HepG2 (cell line): ENCODE results near the gene GPT2. TPM values are rescaled to one million over a fixed set of nuclear protein-coding genes. Genes with fewer than 3 reads are reported as not detected.
A peak's percentile ranks its signal among the peaks of the same experiment; 100 is the strongest.

Source experiments
- BRCA1 ChIP-seq: sonication (generic); formaldehyde crosslinking; IDR thresholded peaks from 2 replicates; pipeline ENCODE4 v1.4.0; 2020; ENCODE audit warnings: missing genetic modification reagents
- GLMP ChIP-seq: sonication (generic); formaldehyde crosslinking; IDR thresholded peaks from 2 replicates; pipeline ENCODE4 v1.9.0; 2021; ENCODE audit warnings: missing genetic modification reagents, mild to moderate bottlenecking, borderline replicate concordance
- HDAC6 ChIP-seq: fragments of 200-600 bp; sonication (generic); IDR thresholded peaks from 2 replicates; pipeline ENCODE4 v1.7.0; 2017; ENCODE audit warnings: mild to moderate bottlenecking, antibody characterized with exemption, low read length, low read depth
- MED1 ChIP-seq: sonication (generic); formaldehyde crosslinking; IDR thresholded peaks from 2 replicates; pipeline ENCODE4 v1.4.0; 2020; ENCODE audit warnings: missing genetic modification reagents
- MYC ChIP-seq: sonication (generic); formaldehyde crosslinking; IDR thresholded peaks from 2 replicates; pipeline ENCODE4 v1.9.0; 2021; ENCODE audit warnings: missing genetic modification reagents, borderline replicate concordance
- NAIF1 ChIP-seq: sonication (generic); formaldehyde crosslinking; IDR thresholded peaks from 2 replicates; pipeline ENCODE4 v1.5.0; 2020; ENCODE audit warnings: mild to moderate bottlenecking, missing genetic modification reagents, borderline replicate concordance
- SATB2 ChIP-seq: sonication (generic); formaldehyde crosslinking; IDR thresholded peaks from 2 replicates; pipeline ENCODE4 v1.5.0; 2020; ENCODE audit warnings: missing genetic modification reagents
- TAF15 ChIP-seq: fragments of 200-400 bp; formaldehyde crosslinking; IDR thresholded peaks from one replicate; pipeline ENCODE4 v1.6.1; 2018; ENCODE audit warnings: mild to moderate bottlenecking, low read depth, low read length; ENCODE audit not compliant: poor library complexity, severe bottlenecking
- ZNF124 ChIP-seq: sonication (generic); formaldehyde crosslinking; IDR thresholded peaks from 2 replicates; pipeline ENCODE4 v1.4.0; 2020; ENCODE audit warnings: missing genetic modification reagents
- ZNF232 ChIP-seq: sonication (generic); formaldehyde crosslinking; IDR thresholded peaks from 2 replicates; pipeline ENCODE4 v1.4.0; 2020; ENCODE audit warnings: missing genetic modification reagents, borderline replicate concordance
- ZNF335 ChIP-seq: sonication (generic); formaldehyde crosslinking; IDR thresholded peaks from 2 replicates; pipeline ENCODE4 v1.4.0; 2020; ENCODE audit warnings: missing genetic modification reagents
- ZNF343 ChIP-seq: sonication (generic); formaldehyde crosslinking; IDR thresholded peaks from 2 replicates; pipeline ENCODE4 v1.4.0; 2020; ENCODE audit warnings: mild to moderate bottlenecking, missing genetic modification reagents
- ZNF549 ChIP-seq: sonication (generic); formaldehyde crosslinking; IDR thresholded peaks from 2 replicates; pipeline ENCODE4 v1.5.0; 2020; ENCODE audit warnings: missing genetic modification reagents
- ZNF574 ChIP-seq: sonication (generic); formaldehyde crosslinking; IDR thresholded peaks from 2 replicates; pipeline ENCODE4 v1.4.0; 2020; ENCODE audit warnings: missing genetic modification reagents
- ZNF616 ChIP-seq: sonication (generic); formaldehyde crosslinking; IDR thresholded peaks from 2 replicates; pipeline ENCODE4 v1.5.0; 2020; ENCODE audit warnings: low read depth, mild to moderate bottlenecking, missing genetic modification reagents
- ZNF629 ChIP-seq: sonication (generic); formaldehyde crosslinking; conservative IDR thresholded peaks from 2 replicates; pipeline ENCODE4 v1.5.0; 2020; ENCODE audit warnings: missing genetic modification reagents
- ZNF777 ChIP-seq: sonication (generic); formaldehyde crosslinking; IDR thresholded peaks from 2 replicates; pipeline ENCODE4 v1.4.0; 2020; ENCODE audit warnings: missing genetic modification reagents
- polyA plus RNA-seq, 8 experiments: library from polyadenylated mRNA; depleted of rRNA in 3 of 8; stranded (reverse) in 7 of 8; unstranded in 1 of 8; fragments of >200 nt; fragmentation: Illumina TruSeq in 4 of 8; extraction: Trizol in 4 of 8; gene quantifications; 2 replicates each; pipeline versions ENCODE4 v1.2.1 to v1.2.3, GENCODE V29; 2011 to 2016; ENCODE audit warnings: low read depth in 4 of 8, missing spikeins in 1 of 8, mixed read lengths in 1 of 8; ENCODE audit not compliant: insufficient read depth in 1 of 8
- total RNA-seq, 5 experiments: library from RNA; depleted of rRNA; stranded (reverse); fragments of >200 nt; fragmentation: Illumina TruSeq; extraction: Trizol; gene quantifications; 2 replicates each; pipeline ENCODE4 v1.2.3, GENCODE V29; 2016; ENCODE audit warnings: low read depth in 1 of 5
- TF ChIP-seq, protein P1 (sequence below): sonication (generic); formaldehyde crosslinking; IDR thresholded peaks from 2 replicates; pipeline ENCODE4 v1.4.0; 2020; ENCODE audit warnings: missing genetic modification reagents
- TF ChIP-seq, protein P2 (sequence below): sonication (generic); formaldehyde crosslinking; IDR thresholded peaks from 2 replicates; pipeline ENCODE4 v1.5.1; 2020; ENCODE audit warnings: missing genetic modification reagents, mild to moderate bottlenecking, borderline replicate concordance
- TF ChIP-seq, protein P3 (sequence below): IDR thresholded peaks from 2 replicates; pipeline ENCODE4 v1.6.1; 2016; ENCODE audit warnings: low read depth, borderline replicate concordance

The GPT2 gene
- total and polyA plus RNA-seq, 2 of the 13 experiments (the other 11 are each of a cell fraction or from before 2014, with no cell fraction given), result 138 to 267 TPM

DNA sequence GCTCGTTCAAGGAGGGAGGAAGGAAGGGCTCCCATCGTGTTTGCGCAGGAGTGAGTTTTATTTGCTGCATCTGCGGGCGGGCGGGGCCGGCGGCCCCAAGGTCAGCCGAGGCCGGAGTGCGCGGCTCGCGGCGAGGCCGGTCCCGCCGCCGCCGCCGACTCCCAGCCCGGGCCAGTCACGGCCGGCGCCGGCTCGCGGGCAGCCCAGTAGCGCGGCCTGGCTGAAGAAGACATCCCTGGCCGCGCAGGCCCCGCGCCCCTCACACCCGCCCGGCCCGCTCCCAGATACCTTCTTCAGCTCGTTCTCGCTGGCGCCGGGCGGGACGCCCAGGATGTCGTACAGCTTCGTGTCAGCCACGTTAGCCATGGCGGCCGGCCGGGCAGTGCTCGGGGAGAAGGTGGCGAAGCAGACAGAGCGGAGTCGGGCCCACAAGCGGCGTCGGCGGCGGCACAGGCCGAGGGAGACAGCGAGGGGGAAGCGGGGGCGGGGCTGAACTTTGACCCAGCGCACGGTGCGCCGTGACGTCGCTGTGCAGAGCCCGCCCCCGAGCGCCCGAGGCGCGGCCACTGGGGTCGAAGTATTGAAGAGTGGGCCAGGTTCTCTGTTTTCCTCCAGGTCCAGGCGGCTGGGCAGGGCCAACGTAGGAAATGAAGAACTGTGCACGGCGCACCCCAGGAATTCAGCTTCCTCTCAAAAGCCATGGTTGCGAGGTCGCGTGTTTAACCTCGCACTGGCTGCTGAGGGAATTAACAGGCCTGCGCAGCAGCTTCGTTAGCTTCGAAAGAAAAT lies 89.2 kb downstream of the GPT2 start, which contains the start of gene DNAJA2 (continued):
- TF ChIP-seq, protein P1, sequence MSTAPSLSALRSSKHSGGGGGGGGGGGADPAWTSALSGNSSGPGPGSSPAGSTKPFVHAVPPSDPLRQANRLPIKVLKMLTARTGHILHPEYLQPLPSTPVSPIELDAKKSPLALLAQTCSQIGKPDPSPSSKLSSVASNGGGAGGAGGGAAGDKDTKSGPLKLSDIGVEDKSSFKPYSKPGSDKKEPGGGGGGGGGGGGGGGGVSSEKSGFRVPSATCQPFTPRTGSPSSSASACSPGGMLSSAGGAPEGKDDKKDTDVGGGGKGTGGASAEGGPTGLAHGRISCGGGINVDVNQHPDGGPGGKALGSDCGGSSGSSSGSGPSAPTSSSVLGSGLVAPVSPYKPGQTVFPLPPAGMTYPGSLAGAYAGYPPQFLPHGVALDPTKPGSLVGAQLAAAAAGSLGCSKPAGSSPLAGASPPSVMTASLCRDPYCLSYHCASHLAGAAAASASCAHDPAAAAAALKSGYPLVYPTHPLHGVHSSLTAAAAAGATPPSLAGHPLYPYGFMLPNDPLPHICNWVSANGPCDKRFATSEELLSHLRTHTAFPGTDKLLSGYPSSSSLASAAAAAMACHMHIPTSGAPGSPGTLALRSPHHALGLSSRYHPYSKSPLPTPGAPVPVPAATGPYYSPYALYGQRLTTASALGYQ, result 0 out of 2 replicates have a peak, but pooled peaks have one; percentile 69
- TF ChIP-seq GLMP (CRISPR knock-in tag) (peak; percentile 83; the same call in 1 of the 2 replicates), ZNF232 (peak; percentile 98), ZNF343 (CRISPR knock-in tag) (no peak), ZNF629 (CRISPR knock-in tag) (peak; percentile 51; the same call in 1 of the 2 replicates), MYC (CRISPR knock-in tag) (peak; percentile 89), HDAC6 (no peak), BRCA1 (CRISPR knock-in tag) (peak; percentile 94; the same call in 1 of the 2 replicates), ZNF616 (CRISPR knock-in tag) (peak; percentile 71; the same call in 1 of the 2 replicates), ZNF549 (CRISPR knock-in tag) (peak; percentile 87; the same call in 1 of the 2 replicates), ZNF124 (CRISPR knock-in tag) (peak; percentile 83), NAIF1 (CRISPR knock-in tag) (no peak; the same call in 1 of the 2 replicates), SATB2 (peak; percentile 96), ZNF777 (CRISPR knock-in tag) (peak; percentile 70), ZNF574 (peak; percentile 88), MED1 (CRISPR knock-in tag) (peak; percentile 84), ZNF335 (CRISPR knock-in tag) (peak; percentile 53; the same call in 1 of the 2 replicates), TAF15 (peak; percentile 58)
- TF ChIP-seq, protein P2, sequence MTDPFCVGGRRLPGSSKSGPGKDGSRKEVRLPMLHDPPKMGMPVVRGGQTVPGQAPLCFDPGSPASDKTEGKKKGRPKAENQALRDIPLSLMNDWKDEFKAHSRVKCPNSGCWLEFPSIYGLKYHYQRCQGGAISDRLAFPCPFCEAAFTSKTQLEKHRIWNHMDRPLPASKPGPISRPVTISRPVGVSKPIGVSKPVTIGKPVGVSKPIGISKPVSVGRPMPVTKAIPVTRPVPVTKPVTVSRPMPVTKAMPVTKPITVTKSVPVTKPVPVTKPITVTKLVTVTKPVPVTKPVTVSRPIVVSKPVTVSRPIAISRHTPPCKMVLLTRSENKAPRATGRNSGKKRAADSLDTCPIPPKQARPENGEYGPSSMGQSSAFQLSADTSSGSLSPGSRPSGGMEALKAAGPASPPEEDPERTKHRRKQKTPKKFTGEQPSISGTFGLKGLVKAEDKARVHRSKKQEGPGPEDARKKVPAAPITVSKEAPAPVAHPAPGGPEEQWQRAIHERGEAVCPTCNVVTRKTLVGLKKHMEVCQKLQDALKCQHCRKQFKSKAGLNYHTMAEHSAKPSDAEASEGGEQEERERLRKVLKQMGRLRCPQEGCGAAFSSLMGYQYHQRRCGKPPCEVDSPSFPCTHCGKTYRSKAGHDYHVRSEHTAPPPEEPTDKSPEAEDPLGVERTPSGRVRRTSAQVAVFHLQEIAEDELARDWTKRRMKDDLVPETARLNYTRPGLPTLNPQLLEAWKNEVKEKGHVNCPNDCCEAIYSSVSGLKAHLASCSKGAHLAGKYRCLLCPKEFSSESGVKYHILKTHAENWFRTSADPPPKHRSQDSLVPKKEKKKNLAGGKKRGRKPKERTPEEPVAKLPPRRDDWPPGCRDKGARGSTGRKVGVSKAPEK (CRISPR knock-in tag), result no peak; the same call in 1 of the 2 replicates
- TF ChIP-seq, protein P3, sequence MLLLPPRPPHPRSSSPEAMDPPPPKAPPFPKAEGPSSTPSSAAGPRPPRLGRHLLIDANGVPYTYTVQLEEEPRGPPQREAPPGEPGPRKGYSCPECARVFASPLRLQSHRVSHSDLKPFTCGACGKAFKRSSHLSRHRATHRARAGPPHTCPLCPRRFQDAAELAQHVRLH, result peak; percentile 94
